Measurements from ENCODE around the gene PNPLA6. TPM values are rescaled to one million over a fixed set of nuclear protein-coding genes. Genes with fewer than 3 reads are reported as not detected.

Gene PNPLA6
- total and polyA plus RNA-seq, 9 of the 15 experiments (the other 6 are each of a cell fraction or from before 2014, with no cell fraction given): 0.07 to 30.2 (median 8.3) TPM

GRCh38 chr19:7522072-7522922 lies 13.2 kb upstream of the PNPLA6 start, which contains the start of gene MCOLN1 (continued):
- TF ChIP-seq, protein P1, sequence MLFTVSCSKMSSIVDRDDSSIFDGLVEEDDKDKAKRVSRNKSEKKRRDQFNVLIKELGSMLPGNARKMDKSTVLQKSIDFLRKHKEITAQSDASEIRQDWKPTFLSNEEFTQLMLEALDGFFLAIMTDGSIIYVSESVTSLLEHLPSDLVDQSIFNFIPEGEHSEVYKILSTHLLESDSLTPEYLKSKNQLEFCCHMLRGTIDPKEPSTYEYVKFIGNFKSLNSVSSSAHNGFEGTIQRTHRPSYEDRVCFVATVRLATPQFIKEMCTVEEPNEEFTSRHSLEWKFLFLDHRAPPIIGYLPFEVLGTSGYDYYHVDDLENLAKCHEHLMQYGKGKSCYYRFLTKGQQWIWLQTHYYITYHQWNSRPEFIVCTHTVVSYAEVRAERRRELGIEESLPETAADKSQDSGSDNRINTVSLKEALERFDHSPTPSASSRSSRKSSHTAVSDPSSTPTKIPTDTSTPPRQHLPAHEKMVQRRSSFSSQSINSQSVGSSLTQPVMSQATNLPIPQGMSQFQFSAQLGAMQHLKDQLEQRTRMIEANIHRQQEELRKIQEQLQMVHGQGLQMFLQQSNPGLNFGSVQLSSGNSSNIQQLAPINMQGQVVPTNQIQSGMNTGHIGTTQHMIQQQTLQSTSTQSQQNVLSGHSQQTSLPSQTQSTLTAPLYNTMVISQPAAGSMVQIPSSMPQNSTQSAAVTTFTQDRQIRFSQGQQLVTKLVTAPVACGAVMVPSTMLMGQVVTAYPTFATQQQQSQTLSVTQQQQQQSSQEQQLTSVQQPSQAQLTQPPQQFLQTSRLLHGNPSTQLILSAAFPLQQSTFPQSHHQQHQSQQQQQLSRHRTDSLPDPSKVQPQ (CRISPR knock-in tag; IDR thresholded peaks at IDR 0.05; ENCODE audit: borderline replicate concordance): no peak
- TF ChIP-seq FOXJ2 (tag; IDR thresholded peaks at IDR 0.05) (peak; percentile 48; the same call in 1 of the 2 replicates), ADNP (tag; IDR thresholded peaks at IDR 0.05) (no peak), ZNF717 (CRISPR knock-in tag; IDR thresholded peaks at IDR 0.05) (no peak), HDGF (IDR thresholded peaks at IDR 0.05) (no peak), NFRKB (IDR thresholded peaks at IDR 0.05; ENCODE audit: low read depth) (0 out of 2 replicates have a peak, but pooled peaks have one; percentile 53), EHMT2 (IDR thresholded peaks at IDR 0.05) (no peak), MEIS2 (IDR thresholded peaks at IDR 0.05; ENCODE audit: partially characterized antibody) (peak; percentile 84), THRA (IDR thresholded peaks at IDR 0.05) (no peak), ZNF239 (CRISPR knock-in tag; IDR thresholded peaks at IDR 0.05) (no peak; the same call in 1 of the 2 replicates), GTF3C2 (IDR thresholded peaks at IDR 0.05; ENCODE audit: borderline replicate concordance, extremely low read depth, insufficient read length) (no peak), ZBTB17 (CRISPR knock-in tag; IDR thresholded peaks at IDR 0.05) (peak; percentile 77; the same call in 1 of the 2 replicates), CSDE1 (IDR thresholded peaks at IDR 0.05) (no peak; a peak in 1 of 4 replicates), SLC30A9 (CRISPR knock-in tag; IDR thresholded peaks at IDR 0.05) (no peak), TCF7 (IDR thresholded peaks at IDR 0.05; ENCODE audit: borderline replicate concordance) (no peak), MIER1 (IDR thresholded peaks at IDR 0.05; ENCODE audit: low read depth) (peak; percentile 20; the same call in 1 of the 2 replicates), SUPT5H (IDR thresholded peaks at IDR 0.05) (no peak; the same call in 1 of the 2 replicates), HDAC8 (tag; IDR thresholded peaks at IDR 0.05) (peak; percentile 77; the same call in 1 of the 2 replicates), ZNF445 (CRISPR knock-in tag; IDR thresholded peaks at IDR 0.05; ENCODE audit: low read depth) (no peak)
- TF ChIP-seq, protein P2, sequence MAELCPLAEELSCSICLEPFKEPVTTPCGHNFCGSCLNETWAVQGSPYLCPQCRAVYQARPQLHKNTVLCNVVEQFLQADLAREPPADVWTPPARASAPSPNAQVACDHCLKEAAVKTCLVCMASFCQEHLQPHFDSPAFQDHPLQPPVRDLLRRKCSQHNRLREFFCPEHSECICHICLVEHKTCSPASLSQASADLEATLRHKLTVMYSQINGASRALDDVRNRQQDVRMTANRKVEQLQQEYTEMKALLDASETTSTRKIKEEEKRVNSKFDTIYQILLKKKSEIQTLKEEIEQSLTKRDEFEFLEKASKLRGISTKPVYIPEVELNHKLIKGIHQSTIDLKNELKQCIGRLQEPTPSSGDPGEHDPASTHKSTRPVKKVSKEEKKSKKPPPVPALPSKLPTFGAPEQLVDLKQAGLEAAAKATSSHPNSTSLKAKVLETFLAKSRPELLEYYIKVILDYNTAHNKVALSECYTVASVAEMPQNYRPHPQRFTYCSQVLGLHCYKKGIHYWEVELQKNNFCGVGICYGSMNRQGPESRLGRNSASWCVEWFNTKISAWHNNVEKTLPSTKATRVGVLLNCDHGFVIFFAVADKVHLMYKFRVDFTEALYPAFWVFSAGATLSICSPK (IDR thresholded peaks at IDR 0.05; ENCODE audit: borderline replicate concordance): no peak; the same call in 1 of the 2 replicates
